PC-3 (cell line): Measurements from ENCODE around the gene SMPDL3B. TPM values are rescaled to one million over a fixed set of nuclear protein-coding genes. Genes with fewer than 3 reads are reported as not detected.

Experiments used
- ATAC-seq: fragments of 200-7000 bp; cut with Tn5 transposase; 2 replicates; pipeline ENCODE4 v1.9.1; 2020; ENCODE audit warnings: mild to moderate bottlenecking, moderate library complexity
- Bru-seq: library from RNA; stranded (reverse); fragments of 400-500 nt; gene quantifications from one replicate; lab custom pipeline; 2021; lab: Mats Ljungman, UMichigan
- BruChase-seq, 2 experiments: library from RNA; stranded (reverse); fragments of 400-500 nt; gene quantifications; one replicate each; lab custom pipeline; 2021; lab: Mats Ljungman, UMichigan
- BruUV-seq: library from RNA; stranded (reverse); fragments of 400-500 nt; replicated peaks from 2 replicates; lab custom pipeline; 2021; lab: Mats Ljungman, UMichigan
- CTCF ChIA-PET: fragments of 300-600 bp; sonication (Branson Sonifier 250); formaldehyde crosslinking; loops from one replicate; lab custom pipeline; 2022; ENCODE audit warnings: antibody characterized with exemption; lab: Charles Lee
- POLR2A ChIA-PET: fragments of 300-600 bp; sonication (Branson Sonifier 250); formaldehyde crosslinking; loops from one replicate; lab custom pipeline; 2022; ENCODE audit warnings: antibody characterized with exemption; ENCODE audit not compliant: unreplicated experiment; lab: Charles Lee
- DNase-seq: peaks from one replicate; pipeline ENCODE4 v3.0.0-alpha.2; 2015
- H2AFZ ChIP-seq: fragments of 300-600 bp; sonication (generic); 2 replicates; pipeline ENCODE4 v1.6.0; 2016; ENCODE audit warnings: antibody characterized with exemption, low read length
- H3F3A ChIP-seq: fragments of 300-600 bp; sonication (generic); one replicate; pipeline ENCODE4 v1.6.0; 2017; ENCODE audit warnings: antibody characterized with exemption, low read length, control low read depth, mild to moderate bottlenecking; ENCODE audit not compliant: unreplicated experiment
- H3K27ac ChIP-seq: fragments of 300-600 bp; sonication (generic); 2 replicates; pipeline ENCODE4 v1.5.1; 2016; ENCODE audit warnings: mild to moderate bottlenecking, low read length
- H3K27me3 ChIP-seq: fragments of 300-600 bp; sonication (generic); 2 replicates; pipeline ENCODE4 v1.6.1; 2016; ENCODE audit warnings: low read length, mixed read lengths
- H3K36me3 ChIP-seq: fragments of 300-600 bp; sonication (generic); 2 replicates; pipeline ENCODE4 v1.6.1; 2016; ENCODE audit warnings: low read depth, mixed run types, low read length, mixed read lengths
- H3K4me1 ChIP-seq: fragments of 300-600 bp; sonication (generic); 2 replicates; pipeline ENCODE4 v1.5.1; 2016; ENCODE audit warnings: low read length; ENCODE audit not compliant: insufficient read depth
- H3K4me2 ChIP-seq: fragments of 300-600 bp; sonication (generic); 2 replicates; pipeline ENCODE4 v1.6.0; 2016; ENCODE audit warnings: low read length
- H3K4me3 ChIP-seq: fragments of 300-600 bp; sonication (generic); 2 replicates; pipeline ENCODE4 v1.5.1; 2016; ENCODE audit warnings: mild to moderate bottlenecking, low read length, mixed read lengths
- H3K79me2 ChIP-seq: fragments of 300-600 bp; sonication (generic); 2 replicates; pipeline ENCODE4 v1.6.1; 2017; ENCODE audit warnings: low read length, mixed read lengths
- H3K9ac ChIP-seq: fragments of 300-600 bp; sonication (generic); 2 replicates; pipeline ENCODE4 v1.6.0; 2016; ENCODE audit warnings: mild to moderate bottlenecking, low read length
- H3K9me2 ChIP-seq: fragments of 300-600 bp; sonication (generic); replicated peaks from 2 replicates; pipeline ENCODE4 v1.6.1; 2016; ENCODE audit warnings: mixed run types, low read length, mixed read lengths
- H3K9me3 ChIP-seq: fragments of 300-600 bp; sonication (generic); 2 replicates; pipeline ENCODE4 v1.6.1; 2016; ENCODE audit warnings: low read length, mixed read lengths
- H4K20me1 ChIP-seq: fragments of 300-600 bp; sonication (generic); 2 replicates; pipeline ENCODE4 v1.6.1; 2016; ENCODE audit warnings: low read length, mixed read lengths
- EZH2 ChIP-seq: fragments of 300-600 bp; sonication (generic); IDR thresholded peaks from one replicate; pipeline ENCODE4 v1.6.1; 2017; ENCODE audit warnings: antibody characterized with exemption, mild to moderate bottlenecking, low read length; ENCODE audit not compliant: unreplicated experiment
- EZH2phosphoT487 ChIP-seq: fragments of 300-600 bp; sonication (generic); IDR thresholded peaks from 2 replicates; pipeline ENCODE4 v1.6.1; 2018; ENCODE audit warnings: mild to moderate bottlenecking, antibody characterized with exemption, low read length, borderline replicate concordance
- intact Hi-C: fragments of 100-400 bp; cut with micrococcal nuclease; formaldehyde crosslinking; loops from 2 replicates; pipeline ENCODE4 v1.9.0; 2023
- long read RNA-seq: library from polyadenylated mRNA; unstranded; transcript quantifications from one replicate; pipeline ENCODE4 v2.0.0, GENCODE V29; 2021; ENCODE audit not compliant: unreplicated experiment
- total RNA-seq: library from RNA; depleted of rRNA; stranded (reverse); fragments of >200 nt; gene quantifications from 2 replicates; pipeline ENCODE4 v1.2.3, GENCODE V29; 2014; rRNA removed
- TF ChIP-seq, protein P1 (sequence below): fragments of 300-600 bp; sonication (generic); conservative IDR thresholded peaks from 2 replicates; pipeline ENCODE4 v1.5.1; 2017; ENCODE audit warnings: antibody characterized with exemption, low read depth, mild to moderate bottlenecking, low read length

The SMPDL3B gene, protein sequence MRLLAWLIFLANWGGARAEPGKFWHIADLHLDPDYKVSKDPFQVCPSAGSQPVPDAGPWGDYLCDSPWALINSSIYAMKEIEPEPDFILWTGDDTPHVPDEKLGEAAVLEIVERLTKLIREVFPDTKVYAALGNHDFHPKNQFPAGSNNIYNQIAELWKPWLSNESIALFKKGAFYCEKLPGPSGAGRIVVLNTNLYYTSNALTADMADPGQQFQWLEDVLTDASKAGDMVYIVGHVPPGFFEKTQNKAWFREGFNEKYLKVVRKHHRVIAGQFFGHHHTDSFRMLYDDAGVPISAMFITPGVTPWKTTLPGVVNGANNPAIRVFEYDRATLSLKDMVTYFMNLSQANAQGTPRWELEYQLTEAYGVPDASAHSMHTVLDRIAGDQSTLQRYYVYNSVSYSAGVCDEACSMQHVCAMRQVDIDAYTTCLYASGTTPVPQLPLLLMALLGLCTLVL
- 19.6 and 25.7 TPM in 2 replicates for total RNA-seq
- Bru-seq, nascent RNA: percentile 47 among the genes with signal in this experiment
- percentile 47 among the genes with signal in this experiment for BruChase-seq, experiment 1, labeled RNA remaining after a 6-hour chase
- BruChase-seq, experiment 2, labeled RNA remaining after a 2-hour chase: percentile 44 among the genes with signal in this experiment
- long read RNA-seq, transcript SMPDL3B-202 (8 exons, 1,878 nt): major isoform, 13 of 27 reads
- long read RNA-seq, partial matches to known transcripts: 4 of 27 reads
- long read RNA-seq, other reads (novel, unspliced or antisense): 8 of 27 reads

DNA sequence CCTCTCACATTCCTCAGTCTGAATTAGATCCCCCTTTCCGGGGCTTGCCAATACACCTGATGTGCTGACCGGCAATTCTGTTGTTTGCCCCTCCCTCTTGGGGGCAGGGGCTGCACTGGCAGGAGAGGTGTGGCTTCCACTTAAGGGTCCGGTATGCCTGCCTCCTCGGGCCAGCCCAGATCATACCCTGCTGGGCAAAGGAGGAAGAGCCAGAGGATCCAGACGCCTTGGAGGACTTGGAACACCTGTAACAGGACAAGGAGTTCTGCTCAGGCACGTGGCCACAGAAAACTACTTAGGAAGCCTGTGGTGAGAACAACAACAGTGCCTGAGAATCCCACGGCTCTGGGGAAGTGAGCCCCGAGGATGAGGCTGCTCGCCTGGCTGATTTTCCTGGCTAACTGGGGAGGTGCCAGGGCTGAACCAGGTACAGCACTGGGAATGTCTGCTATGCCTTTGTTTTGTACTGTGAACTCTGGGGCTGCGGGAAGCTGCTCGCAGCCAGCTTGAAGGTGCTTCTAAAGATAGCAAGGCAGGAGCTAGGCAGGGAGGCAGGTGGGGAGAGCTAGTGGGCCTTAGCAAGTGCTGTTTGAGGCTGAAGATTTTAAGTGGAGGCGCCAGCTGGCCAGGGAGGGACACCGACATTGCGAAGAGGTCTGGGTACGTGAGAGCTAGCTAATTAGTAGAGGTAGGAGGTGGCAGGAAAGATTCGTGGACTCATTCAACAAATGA lies at the start of gene SMPDL3B:
TSS of gene SMPDL3B (plus strand) at position 183 of the 732 bp plus-strand sequence. CDS start at position 367, 184 bp downstream.
- intact Hi-C loops: loop anchor here (1.0 to 2.0 kb wide), 2 partner anchors 24 to 44 kb away; partner anchors contain the start of gene XKR8
- TSS peak; percentile 85 for BruUV-seq
- H3K9me2 ChIP-seq: no peaks in the 10 kb centered on the region

DNA sequence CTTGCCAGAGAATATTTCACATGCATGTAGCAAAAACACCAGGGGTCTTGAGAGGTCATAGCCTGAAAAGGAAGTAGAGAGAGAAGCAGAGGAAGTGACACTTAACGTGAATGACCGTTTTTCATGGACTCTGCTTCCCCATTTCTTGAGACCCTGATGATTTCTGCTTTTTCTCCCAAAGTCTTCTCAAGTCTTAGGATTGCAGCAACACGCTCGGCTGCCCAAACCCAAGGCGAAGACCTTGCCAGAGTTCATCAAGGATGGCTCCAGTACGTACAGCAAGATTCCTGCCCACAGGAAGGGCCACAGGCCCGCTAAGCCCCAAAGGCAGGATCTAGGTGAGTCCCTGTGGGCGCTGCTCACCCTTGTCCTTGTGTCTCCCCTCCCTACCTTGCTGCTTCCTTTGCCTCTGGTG lies 49.7 kb upstream of the SMPDL3B start:
- intact Hi-C loops: no loop called here
- ChIA-PET CTCF (no interaction called here), POLR2A (no interaction called here)
- Histone ChIP-seq H4K20me1 (no peaks in the 10 kb centered on the region), H3F3A (no peaks in the 10 kb centered on the region), H2AFZ (no peak overlapping the region), H3K4me1 (no peaks in the 10 kb centered on the region), H3K27ac (no peak overlapping the region), H3K36me3 (peaks cover 4% of the 10 kb centered on the region; the same call in 1 of the 2 replicates), H3K4me2 (no peak overlapping the region), H3K9me2 (no peaks in the 10 kb centered on the region), H3K79me2 (no peaks in the 10 kb centered on the region), H3K9ac (no peak overlapping the region), H3K27me3 (no peaks in the 10 kb centered on the region), H3K4me3 (no peak overlapping the region), H3K9me3 (no peaks in the 10 kb centered on the region)
- no TSS peak for BruUV-seq
- DNase-seq (no peak), ATAC-seq (no peak)
- TF ChIP-seq EZH2 (no peak), EZH2phosphoT487 (no peak)
- TF ChIP-seq, protein P1, sequence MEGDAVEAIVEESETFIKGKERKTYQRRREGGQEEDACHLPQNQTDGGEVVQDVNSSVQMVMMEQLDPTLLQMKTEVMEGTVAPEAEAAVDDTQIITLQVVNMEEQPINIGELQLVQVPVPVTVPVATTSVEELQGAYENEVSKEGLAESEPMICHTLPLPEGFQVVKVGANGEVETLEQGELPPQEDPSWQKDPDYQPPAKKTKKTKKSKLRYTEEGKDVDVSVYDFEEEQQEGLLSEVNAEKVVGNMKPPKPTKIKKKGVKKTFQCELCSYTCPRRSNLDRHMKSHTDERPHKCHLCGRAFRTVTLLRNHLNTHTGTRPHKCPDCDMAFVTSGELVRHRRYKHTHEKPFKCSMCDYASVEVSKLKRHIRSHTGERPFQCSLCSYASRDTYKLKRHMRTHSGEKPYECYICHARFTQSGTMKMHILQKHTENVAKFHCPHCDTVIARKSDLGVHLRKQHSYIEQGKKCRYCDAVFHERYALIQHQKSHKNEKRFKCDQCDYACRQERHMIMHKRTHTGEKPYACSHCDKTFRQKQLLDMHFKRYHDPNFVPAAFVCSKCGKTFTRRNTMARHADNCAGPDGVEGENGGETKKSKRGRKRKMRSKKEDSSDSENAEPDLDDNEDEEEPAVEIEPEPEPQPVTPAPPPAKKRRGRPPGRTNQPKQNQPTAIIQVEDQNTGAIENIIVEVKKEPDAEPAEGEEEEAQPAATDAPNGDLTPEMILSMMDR: no peak

More for the DNA sequence above, at the start of gene SMPDL3B:
- Histone ChIP-seq H3K4me2 (peak within 1 kb of the TSS; percentile 92), H3K4me3 (peak within 1 kb of the TSS; percentile 79), H3K4me1 (peaks cover 8% of the 10 kb centered on the region; the same call in 1 of the 2 replicates), H3K27me3 (no peaks in the 10 kb centered on the region), H3K36me3 (no peaks in the 10 kb centered on the region), H3F3A (no peaks in the 10 kb centered on the region), H3K9me3 (no peaks in the 10 kb centered on the region), H3K27ac (no peak within 1 kb of the TSS), H3K79me2 (no peaks in the 10 kb centered on the region), H3K9ac (peak within 1 kb of the TSS; percentile 55), H4K20me1 (no peaks in the 10 kb centered on the region), H2AFZ (peak within 1 kb of the TSS; percentile 75)
- POLR2A ChIA-PET: interaction anchor here (0.6 kb wide), 1 partner anchor 37 kb away, joined by 3 read pairs; no protein-coding TSS in a partner anchor
- TF ChIP-seq, protein P1: peak; percentile 31
- TF ChIP-seq EZH2phosphoT487: no peak
- ATAC-seq (peak; percentile 100), DNase-seq (peak; percentile 90)
- CTCF ChIA-PET: no interaction called here
